A673 (cell line): ENCODE results near the gene CHAF1A. TPM values are rescaled to one million over a fixed set of nuclear protein-coding genes. Genes with fewer than 3 reads are reported as not detected.

Experiments
- BruUV-seq: library from RNA; stranded (reverse); fragments of 400-500 nt; replicated peaks from 2 replicates; lab custom pipeline; 2021; lab: Mats Ljungman, UMichigan
- CTCF ChIA-PET: fragments of 300-600 bp; sonication (Branson Sonifier 250); formaldehyde crosslinking; loops from one replicate; lab custom pipeline; 2022; ENCODE audit warnings: antibody characterized with exemption; lab: Charles Lee
- POLR2A ChIA-PET: fragments of 300-600 bp; sonication (Branson Sonifier 250); formaldehyde crosslinking; loops from one replicate; lab custom pipeline; 2022; ENCODE audit warnings: antibody characterized with exemption; ENCODE audit not compliant: low non-redundant PET; lab: Charles Lee
- DNase-seq: peaks from one replicate; pipeline ENCODE4 v3.0.0-alpha.2; 2015; ENCODE audit warnings: low spot score
- H3K27ac ChIP-seq: fragments of 200-600 bp; sonication (generic); 2 replicates; pipeline ENCODE4 v1.5.1; 2016; ENCODE audit warnings: mixed run types, low read depth, mild to moderate bottlenecking, mixed read lengths, antibody characterized with exemption, low read length; ENCODE audit not compliant: poor library complexity, severe bottlenecking
- H3K27me3 ChIP-seq: fragments of 200-600 bp; sonication (generic); replicated peaks from 2 replicates; pipeline ENCODE4 v1.6.1; 2017; ENCODE audit warnings: mixed run types, low read depth, mild to moderate bottlenecking, mixed read lengths, antibody characterized with exemption, low read length; ENCODE audit not compliant: insufficient read depth, poor library complexity
- H3K36me3 ChIP-seq: fragments of 200-600 bp; sonication (generic); 2 replicates; pipeline ENCODE4 v1.6.1; 2016; ENCODE audit warnings: mixed run types, mild to moderate bottlenecking, mixed read lengths, antibody characterized with exemption, low read length; ENCODE audit not compliant: insufficient read depth, poor library complexity, severe bottlenecking
- H3K4me1 ChIP-seq: fragments of 200-600 bp; sonication (generic); 2 replicates; pipeline ENCODE4 v1.6.1; 2017; ENCODE audit warnings: mixed run types, mild to moderate bottlenecking, mixed read lengths, antibody characterized with exemption, low read length; ENCODE audit not compliant: insufficient read depth, poor library complexity, severe bottlenecking
- H3K4me3 ChIP-seq: fragments of 200-600 bp; sonication (generic); 2 replicates; pipeline ENCODE4 v1.5.1; 2016; ENCODE audit warnings: low read depth, mixed run types, mild to moderate bottlenecking, mixed read lengths, low read length; ENCODE audit not compliant: poor library complexity, severe bottlenecking
- H3K9me3 ChIP-seq: fragments of 200-600 bp; sonication (generic); 2 replicates; pipeline ENCODE4 v1.6.1; 2016; ENCODE audit warnings: mixed run types, low read depth, mild to moderate bottlenecking, mixed read lengths, antibody characterized with exemption, low read length; ENCODE audit not compliant: poor library complexity, severe bottlenecking
- EZH2 ChIP-seq: fragments of 200-600 bp; sonication (generic); IDR thresholded peaks from 2 replicates; pipeline ENCODE4 v1.6.1; 2017; ENCODE audit warnings: borderline replicate concordance, low read depth, mild to moderate bottlenecking, mixed read lengths, antibody characterized with exemption, low read length; ENCODE audit not compliant: poor library complexity, severe bottlenecking
- intact Hi-C: fragments of 100-400 bp; cut with micrococcal nuclease; formaldehyde crosslinking; loops from one replicate; pipeline ENCODE4 v1.10.0; 2022; ENCODE audit not compliant: unreplicated experiment
- total RNA-seq: library from RNA; stranded (reverse); gene quantifications from 2 replicates; pipeline ENCODE4 v1.2.3, GENCODE V29; 2021
- TF ChIP-seq, protein P1 (sequence below): fragments of 300-800, 200-600 bp; sonication (generic); conservative IDR thresholded peaks from 2 replicates; pipeline ENCODE4 v1.5.1; 2017; ENCODE audit warnings: low read depth, mild to moderate bottlenecking, antibody characterized with exemption, low read length, moderate library complexity, mixed read lengths

CHAF1A gene
- total RNA-seq, 1 experiment from 2014 or later, result 115 TPM

DNA sequence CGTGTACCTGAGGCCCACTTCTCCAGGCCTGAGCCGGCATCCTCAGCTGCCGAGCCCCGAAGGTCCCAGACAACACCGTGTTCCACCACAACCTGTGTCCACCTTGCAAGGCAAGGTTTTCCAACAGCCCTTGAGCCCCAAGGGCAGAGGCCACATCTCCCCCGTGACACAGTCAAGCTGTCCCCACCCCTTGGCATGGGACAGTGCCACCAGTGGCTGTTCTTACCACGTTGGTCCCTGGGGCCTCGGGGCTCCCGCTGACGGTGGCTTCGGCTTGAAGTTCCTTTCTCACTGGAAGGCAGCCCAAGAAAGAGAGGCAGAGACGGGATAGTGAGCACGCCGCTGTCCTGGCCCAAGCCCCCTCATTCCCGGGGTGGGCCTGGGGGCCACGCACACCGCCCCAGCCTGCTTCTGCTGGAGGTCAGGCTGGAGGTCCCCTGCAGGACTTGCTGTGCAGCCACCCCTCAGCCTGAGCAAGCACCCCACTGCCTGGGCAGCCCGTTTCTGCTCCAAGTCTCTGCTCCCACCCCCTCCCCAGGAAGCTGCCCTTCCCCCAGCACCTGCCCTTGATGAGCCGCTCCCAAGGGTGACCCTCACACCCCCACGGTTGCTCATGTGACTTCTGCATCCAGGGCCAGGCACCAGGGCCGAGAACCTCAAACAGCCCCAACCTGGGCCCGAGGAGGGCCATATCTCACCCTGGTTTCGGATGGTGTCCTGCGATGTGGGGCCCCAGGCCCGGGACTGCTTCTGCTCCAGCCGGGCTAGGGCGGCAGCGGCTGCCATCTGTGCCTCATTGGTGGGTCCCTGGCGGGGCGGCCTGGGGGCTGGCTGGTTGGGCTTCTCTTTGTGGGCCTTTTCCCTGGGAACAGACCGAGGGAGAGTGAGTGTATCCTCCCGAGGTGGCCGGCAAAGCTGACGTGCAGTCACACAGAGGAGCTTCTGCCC, 51.1 kb downstream of the CHAF1A start:
- Histone ChIP-seq H3K4me3 (no peak overlapping the region), H3K4me1 (peaks cover 13% of the 10 kb centered on the region), H3K27ac (peak overlapping the region; percentile 7), H3K27me3 (no peaks in the 10 kb centered on the region), H3K36me3 (peaks cover 20% of the 10 kb centered on the region), H3K9me3 (no peaks in the 10 kb centered on the region)
- ChIA-PET CTCF (no interaction called here), POLR2A (interaction anchor here (0.6 kb wide), 1 partner anchor 74 kb away, joined by 6 read pairs; no protein-coding TSS in a partner anchor)
- no TSS peak for BruUV-seq
- TF ChIP-seq EZH2, result no peak
- TF ChIP-seq, protein P1, sequence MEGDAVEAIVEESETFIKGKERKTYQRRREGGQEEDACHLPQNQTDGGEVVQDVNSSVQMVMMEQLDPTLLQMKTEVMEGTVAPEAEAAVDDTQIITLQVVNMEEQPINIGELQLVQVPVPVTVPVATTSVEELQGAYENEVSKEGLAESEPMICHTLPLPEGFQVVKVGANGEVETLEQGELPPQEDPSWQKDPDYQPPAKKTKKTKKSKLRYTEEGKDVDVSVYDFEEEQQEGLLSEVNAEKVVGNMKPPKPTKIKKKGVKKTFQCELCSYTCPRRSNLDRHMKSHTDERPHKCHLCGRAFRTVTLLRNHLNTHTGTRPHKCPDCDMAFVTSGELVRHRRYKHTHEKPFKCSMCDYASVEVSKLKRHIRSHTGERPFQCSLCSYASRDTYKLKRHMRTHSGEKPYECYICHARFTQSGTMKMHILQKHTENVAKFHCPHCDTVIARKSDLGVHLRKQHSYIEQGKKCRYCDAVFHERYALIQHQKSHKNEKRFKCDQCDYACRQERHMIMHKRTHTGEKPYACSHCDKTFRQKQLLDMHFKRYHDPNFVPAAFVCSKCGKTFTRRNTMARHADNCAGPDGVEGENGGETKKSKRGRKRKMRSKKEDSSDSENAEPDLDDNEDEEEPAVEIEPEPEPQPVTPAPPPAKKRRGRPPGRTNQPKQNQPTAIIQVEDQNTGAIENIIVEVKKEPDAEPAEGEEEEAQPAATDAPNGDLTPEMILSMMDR, result no peak
- DNase-seq, result no peak
- intact Hi-C loops, result no loop called here

DNA sequence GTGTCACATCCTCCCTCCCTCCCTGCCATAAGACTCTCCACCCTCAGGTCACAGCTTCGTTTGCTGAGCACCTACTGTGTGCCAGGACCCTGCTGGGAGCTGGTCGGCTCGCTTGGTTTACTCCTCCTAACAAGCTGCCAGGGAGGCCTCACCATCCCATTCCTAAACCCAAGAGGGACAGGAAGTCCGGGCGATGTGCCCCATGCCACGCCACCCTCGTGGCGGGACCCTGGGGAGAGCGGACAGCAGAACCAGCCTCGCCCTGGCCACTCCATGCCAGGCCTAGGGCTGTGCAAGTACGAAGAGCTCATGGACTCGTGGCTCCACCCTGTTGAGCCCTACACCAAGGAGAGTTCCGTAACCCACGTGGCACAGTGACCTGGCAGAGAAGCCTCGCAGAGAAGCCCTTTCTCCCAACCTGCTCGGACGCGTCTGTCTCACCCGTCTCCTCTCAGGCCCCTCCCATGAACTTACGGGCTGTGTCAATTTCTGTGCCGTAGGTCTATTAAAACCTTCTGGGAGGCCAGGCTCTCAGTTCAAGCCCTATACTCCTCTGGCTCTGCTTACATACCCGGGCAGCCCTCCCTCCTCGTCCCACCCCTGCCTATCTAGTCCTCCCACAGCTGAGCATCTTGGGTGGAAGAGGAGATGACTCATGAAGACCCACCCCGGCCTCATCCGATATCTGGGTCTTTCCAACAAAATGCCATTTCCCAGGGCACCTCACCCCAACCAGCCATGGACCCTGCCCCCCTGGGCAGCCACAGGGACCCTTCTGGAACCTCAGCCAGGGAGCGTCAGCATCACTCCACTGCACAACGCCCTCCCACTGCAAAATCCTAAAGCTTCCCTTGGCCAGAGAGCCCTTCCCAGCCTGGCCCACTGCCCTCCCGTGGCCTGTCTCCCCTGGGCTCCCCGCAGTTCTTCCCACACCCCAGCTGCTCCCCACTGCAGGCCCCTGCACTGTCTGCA, 52.6 kb downstream of the CHAF1A start:
- ChIA-PET POLR2A (interaction anchor here (0.5 to 0.6 kb wide), 2 partner anchors 200 to 306 kb away, joined by 4 to 5 read pairs; no protein-coding TSS in a partner anchor), CTCF (interaction anchor here (0.6 kb wide), 1 partner anchor 36 kb away, joined by 3 read pairs; no protein-coding TSS in a partner anchor)
- no peak for TF ChIP-seq EZH2
- TF ChIP-seq, protein P1, result no peak
- Histone ChIP-seq H3K9me3 (no peaks in the 10 kb centered on the region), H3K4me1 (peaks cover 13% of the 10 kb centered on the region), H3K27me3 (no peaks in the 10 kb centered on the region), H3K36me3 (peaks cover 6% of the 10 kb centered on the region), H3K27ac (peak overlapping the region; percentile 49), H3K4me3 (no peak overlapping the region)
- no TSS peak for BruUV-seq
- no peak for DNase-seq
- intact Hi-C loops, result no loop called here
